HG03439 (cell line): ENCODE results near the gene FAM229B.

Experiments used
- ATAC-seq: cut with Tn5 transposase; IDR thresholded peaks from one replicate; pipeline ENCODE4 v1.9.1; 2021; ENCODE audit warnings: mild to moderate bottlenecking, moderate library complexity; ENCODE audit not compliant: unreplicated experiment

FAM229B gene

GRCh38 chr6:112141707-112142106, 54.3 kb downstream of the FAM229B start:
- ATAC-seq, result no peak

GRCh38 chr6:112144145-112144926, 56.9 kb downstream of the FAM229B start:
- no peak for ATAC-seq

- ATAC-seq, result no peak
Measured at GRCh38 chr6:112145080-112145573, 57.7 kb downstream of the FAM229B start.

- ATAC-seq, result no peak
Measured at GRCh38 chr6:112148103-112148502, 60.7 kb downstream of the FAM229B start.

- ATAC-seq, result no peak
Measured at GRCh38 chr6:112149236-112149635, 61.8 kb downstream of the FAM229B start.

- no peak for ATAC-seq
Measured at GRCh38 chr6:112149719-112150263, 62.4 kb downstream of the FAM229B start.

GRCh38 chr6:112150363-112150762, 63.0 kb downstream of the FAM229B start:
- no peak for ATAC-seq
